Activated naive CD8-positive, alpha-beta T cell treated with anti-CD3 and anti-CD28 coated beads for 36 hours (primary cell): ENCODE results near the gene GATM. TPM values are rescaled to one million over a fixed set of nuclear protein-coding genes. Genes with fewer than 3 reads are reported as not detected.

Experiments used
- DNase-seq: peaks from one replicate; pipeline ENCODE4 v3.0.0; 2021
- H3K27ac Mint-ChIP-seq: one replicate; pipeline ENCODE4 v1.8.0; 2022; ENCODE audit warnings: mild to moderate bottlenecking, moderate library complexity, mixed read lengths
- H3K27me3 Mint-ChIP-seq: one replicate; pipeline ENCODE4 v1.8.0; 2022; ENCODE audit warnings: mild to moderate bottlenecking, mixed read lengths
- H3K36me3 Mint-ChIP-seq: one replicate; pipeline ENCODE4 v1.8.0; 2021; ENCODE audit warnings: mild to moderate bottlenecking, mixed read lengths
- H3K4me1 Mint-ChIP-seq: one replicate; pipeline ENCODE4 v1.8.0; 2021; ENCODE audit warnings: mixed read lengths
- H3K4me3 Mint-ChIP-seq: one replicate; pipeline ENCODE4 v1.8.0; 2022; ENCODE audit warnings: mild to moderate bottlenecking, moderate library complexity, mixed read lengths
- H3K9me3 Mint-ChIP-seq: one replicate; pipeline ENCODE4 v1.8.0; 2022; ENCODE audit warnings: mixed read lengths
- total RNA-seq, 2 experiments: library from RNA; stranded (reverse); gene quantifications; one replicate each; pipeline ENCODE4 v1.2.3, GENCODE V29; 2021

GATM gene
- total RNA-seq, 2 experiments from 2014 or later: 4.9 to 5.0 TPM

DNA sequence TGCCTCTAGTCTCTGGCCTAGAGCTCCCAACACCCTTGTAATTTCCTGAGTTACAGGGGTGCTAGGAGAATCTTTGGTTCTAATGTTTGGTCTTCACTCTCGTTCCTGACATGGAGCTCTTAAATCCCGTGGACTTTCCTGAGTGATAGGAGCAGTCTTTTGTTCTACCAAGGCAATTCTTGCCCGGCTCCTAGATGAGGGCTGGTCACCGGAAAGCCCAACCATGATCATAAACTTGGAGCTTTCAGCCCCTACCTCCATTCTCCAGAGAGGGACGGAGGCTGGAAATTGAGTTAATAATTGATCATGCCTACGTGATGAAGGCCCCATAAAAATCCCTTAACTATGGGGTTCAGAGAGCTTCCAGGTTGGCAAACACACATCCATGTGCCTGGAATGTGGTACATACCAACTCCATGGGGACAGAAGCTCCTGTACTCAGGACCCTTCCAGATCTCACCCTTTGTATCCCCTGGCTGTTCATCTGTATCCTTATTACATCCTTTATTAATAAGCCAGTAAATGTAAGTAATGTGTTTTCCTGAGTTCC lies 18.8 kb upstream of the GATM start:
- H3K9me3 Mint-ChIP-seq: no peaks in the 10 kb centered on the region
- no peaks in the 10 kb centered on the region for H3K36me3 Mint-ChIP-seq
- H3K4me1 Mint-ChIP-seq: peaks cover 14% of the 10 kb centered on the region
- no peak overlapping the region for H3K4me3 Mint-ChIP-seq
- H3K27ac Mint-ChIP-seq: no peak overlapping the region
- peaks cover 20% of the 10 kb centered on the region for H3K27me3 Mint-ChIP-seq
- no peak for DNase-seq

DNA sequence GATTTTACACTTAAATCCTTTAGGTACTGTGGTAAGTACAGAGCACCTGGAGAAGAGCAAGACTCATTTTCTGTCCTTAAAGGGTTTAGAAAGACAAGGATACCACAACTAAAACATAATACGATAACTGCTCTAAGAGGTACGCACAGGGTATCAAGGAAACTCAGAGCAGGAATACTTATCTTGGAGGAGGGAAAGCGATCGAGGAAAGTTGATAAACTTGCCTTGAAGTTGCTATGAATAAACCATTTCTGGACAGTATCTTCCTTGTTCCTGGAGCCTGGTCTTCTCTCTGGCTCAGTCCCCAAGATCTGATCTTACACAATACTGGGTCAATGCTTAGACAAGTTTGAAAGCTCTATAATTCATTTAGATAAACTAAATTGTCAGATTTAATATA lies 17.6 kb upstream of the GATM start:
- Mint-ChIP-seq H3K27ac (no peak overlapping the region), H3K27me3 (peaks cover 26% of the 10 kb centered on the region), H3K4me3 (no peak overlapping the region), H3K36me3 (no peaks in the 10 kb centered on the region), H3K4me1 (peaks cover 12% of the 10 kb centered on the region), H3K9me3 (no peaks in the 10 kb centered on the region)
- DNase-seq: no peak

DNA sequence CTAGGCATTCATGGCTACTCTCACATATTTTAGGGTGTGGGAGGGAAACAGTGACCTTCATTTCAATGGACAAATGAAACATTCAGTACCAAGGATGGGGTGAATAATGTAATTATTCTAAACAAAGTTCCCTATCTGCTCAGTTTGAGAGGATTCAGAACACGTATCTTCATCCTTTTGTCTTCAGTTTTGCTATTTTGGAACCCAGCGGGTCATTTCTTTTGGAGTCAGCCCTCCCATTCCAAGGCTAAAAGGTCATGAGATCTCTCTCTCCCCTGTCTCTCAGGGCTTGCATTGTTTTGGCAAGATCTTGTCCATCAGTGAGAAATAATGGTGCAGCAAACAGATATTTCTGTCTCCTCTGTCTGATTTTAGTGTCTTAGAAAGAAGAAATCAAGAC lies 16.3 kb upstream of the GATM start:
- H3K4me3 Mint-ChIP-seq: no peak overlapping the region
- H3K4me1 Mint-ChIP-seq: peaks cover 9% of the 10 kb centered on the region
- no peaks in the 10 kb centered on the region for H3K9me3 Mint-ChIP-seq
- peaks cover 29% of the 10 kb centered on the region for H3K27me3 Mint-ChIP-seq
- DNase-seq: no peak
- H3K27ac Mint-ChIP-seq: no peak overlapping the region
- no peaks in the 10 kb centered on the region for H3K36me3 Mint-ChIP-seq

DNA sequence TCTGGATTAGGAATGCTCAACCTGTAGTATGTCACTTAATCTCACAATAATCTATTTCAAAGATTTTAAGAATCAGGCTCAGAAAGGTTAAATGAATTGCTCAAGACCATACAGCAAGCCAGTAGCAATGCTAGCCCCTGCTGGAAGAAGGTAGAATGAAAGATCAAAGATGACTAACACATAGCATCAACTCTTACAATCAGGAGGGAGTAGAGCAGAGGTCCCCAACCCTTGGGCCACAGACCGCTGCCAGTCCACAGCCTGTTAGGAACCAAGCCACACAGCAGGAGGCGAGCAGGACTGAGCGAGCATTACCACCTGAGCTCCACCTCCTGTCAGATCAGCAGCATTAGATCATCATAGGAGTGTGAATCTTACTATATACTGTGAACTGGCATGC lies 15.5 kb upstream of the GATM start:
- Mint-ChIP-seq H3K4me3 (no peak overlapping the region), H3K9me3 (no peaks in the 10 kb centered on the region), H3K27me3 (peaks cover 29% of the 10 kb centered on the region), H3K36me3 (no peaks in the 10 kb centered on the region), H3K27ac (no peak overlapping the region), H3K4me1 (peaks cover 7% of the 10 kb centered on the region)
- no peak for DNase-seq

DNA sequence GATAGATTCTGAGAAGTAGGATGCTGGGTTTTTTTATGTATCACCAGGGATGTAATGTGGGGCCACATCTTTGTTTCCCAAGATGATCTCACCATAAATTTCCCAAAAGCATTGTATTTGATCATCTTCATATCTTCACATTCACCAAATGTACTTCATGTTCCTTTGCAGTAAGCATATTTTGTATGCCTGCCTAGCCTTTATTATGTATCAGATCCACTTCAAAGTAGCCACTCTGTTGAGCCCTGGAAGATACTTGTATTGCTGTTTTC lies 14.2 kb upstream of the GATM start:
- Mint-ChIP-seq H3K36me3 (no peaks in the 10 kb centered on the region), H3K9me3 (no peaks in the 10 kb centered on the region), H3K4me3 (no peak overlapping the region), H3K27me3 (peaks cover 39% of the 10 kb centered on the region), H3K27ac (no peak overlapping the region), H3K4me1 (peaks cover 7% of the 10 kb centered on the region)
- DNase-seq: no peak

DNA sequence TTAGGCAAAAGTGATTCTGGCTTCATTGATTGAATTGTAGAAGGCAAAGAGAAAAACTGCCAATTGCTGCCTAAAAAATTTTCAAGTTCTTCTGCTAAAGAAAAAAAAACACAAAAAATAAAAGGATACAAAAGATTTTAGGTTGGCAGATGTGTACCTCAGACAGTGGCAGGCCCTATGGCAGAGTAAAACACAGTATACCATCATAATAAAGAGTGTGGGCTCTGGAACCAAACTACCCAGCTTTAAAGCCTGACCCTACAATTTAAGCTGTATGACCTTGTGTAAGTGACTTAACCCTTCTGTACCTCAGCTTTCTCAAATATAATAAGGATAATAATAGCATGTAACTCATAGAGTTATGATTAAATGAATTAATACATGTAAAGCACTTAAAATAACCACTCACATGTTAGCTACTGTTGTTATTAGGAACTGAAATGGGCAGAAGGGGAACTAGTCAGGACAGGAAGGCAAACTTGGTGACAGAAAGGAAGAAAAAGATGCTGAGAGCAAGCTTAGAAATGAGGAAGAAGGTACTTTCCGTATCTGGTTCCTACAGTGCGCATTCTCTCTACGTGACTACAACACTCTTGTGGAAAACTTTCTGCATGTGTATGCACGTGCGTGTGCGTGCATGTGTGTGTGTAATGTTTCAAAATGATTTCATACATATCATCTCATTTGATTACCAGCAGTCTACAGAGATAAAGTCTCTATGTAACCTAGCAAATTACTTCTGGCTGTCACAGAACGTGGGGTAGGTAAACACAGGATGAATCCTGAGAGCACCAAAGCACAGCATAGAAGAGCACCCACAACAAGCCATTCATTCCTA lies 13.6 kb upstream of the GATM start:
- H3K27me3 Mint-ChIP-seq: peaks cover 44% of the 10 kb centered on the region
- H3K4me3 Mint-ChIP-seq: no peak overlapping the region
- no peaks in the 10 kb centered on the region for H3K36me3 Mint-ChIP-seq
- no peak for DNase-seq
- no peak overlapping the region for H3K27ac Mint-ChIP-seq
- no peaks in the 10 kb centered on the region for H3K9me3 Mint-ChIP-seq
- peaks cover 7% of the 10 kb centered on the region for H3K4me1 Mint-ChIP-seq

DNA sequence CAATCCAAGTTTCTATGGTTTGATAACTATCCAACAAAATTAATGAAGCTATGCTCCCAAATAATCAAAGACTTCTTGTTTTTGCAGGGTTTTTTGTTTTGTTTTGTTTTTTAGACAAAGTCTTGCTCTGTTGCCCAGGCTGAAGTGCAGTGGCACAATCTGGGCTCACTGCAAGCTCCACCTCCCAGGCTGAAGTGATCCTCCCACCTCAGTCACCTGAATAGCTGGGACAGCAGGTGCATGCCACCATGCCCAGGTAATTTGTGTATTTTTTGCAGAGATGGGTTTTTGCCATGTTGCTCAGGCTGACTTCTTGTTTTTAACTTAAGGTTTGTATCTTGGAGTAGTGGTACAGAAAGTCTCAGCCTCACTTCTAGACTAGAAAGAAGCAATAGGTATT lies 11.0 kb upstream of the GATM start:
- Mint-ChIP-seq H3K27ac (no peak overlapping the region), H3K4me1 (peaks cover 7% of the 10 kb centered on the region), H3K36me3 (no peaks in the 10 kb centered on the region), H3K4me3 (no peak overlapping the region), H3K9me3 (no peaks in the 10 kb centered on the region), H3K27me3 (peaks cover 42% of the 10 kb centered on the region)
- DNase-seq: no peak

DNA sequence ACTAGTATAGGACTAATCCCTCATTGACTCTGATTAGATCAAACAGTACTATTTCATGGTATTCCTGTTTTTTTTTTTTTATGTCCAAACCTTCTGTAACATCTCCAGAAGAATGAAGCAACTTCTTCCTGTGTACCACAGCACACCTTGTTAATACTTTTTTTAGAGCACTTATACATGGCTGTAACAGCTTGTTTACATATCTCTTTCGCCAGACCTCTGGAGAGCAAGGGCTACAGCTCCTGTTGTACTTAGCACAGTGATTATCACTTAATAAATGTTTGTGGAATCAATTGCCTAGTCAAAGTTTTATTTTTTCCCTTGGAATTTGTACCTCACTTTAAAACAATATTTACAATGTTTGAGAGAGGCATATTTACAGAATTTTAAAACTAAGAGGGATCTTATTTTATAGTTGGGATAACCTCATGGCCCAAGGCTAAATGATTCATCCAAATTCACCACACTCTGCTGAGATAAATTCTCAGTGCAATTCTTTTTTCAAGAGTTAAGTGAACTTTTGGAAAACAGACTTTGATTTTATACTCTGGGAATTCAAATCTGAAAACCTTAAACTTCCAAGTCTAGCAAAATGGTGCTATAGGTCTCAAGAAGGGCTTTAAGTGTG lies 9.2 kb upstream of the GATM start:
- no peak overlapping the region for H3K27ac Mint-ChIP-seq
- H3K27me3 Mint-ChIP-seq: peaks cover 31% of the 10 kb centered on the region
- no peaks in the 10 kb centered on the region for H3K9me3 Mint-ChIP-seq
- H3K36me3 Mint-ChIP-seq: no peaks in the 10 kb centered on the region
- no peak for DNase-seq
- H3K4me3 Mint-ChIP-seq: no peak overlapping the region
- peaks cover 6% of the 10 kb centered on the region for H3K4me1 Mint-ChIP-seq

DNA sequence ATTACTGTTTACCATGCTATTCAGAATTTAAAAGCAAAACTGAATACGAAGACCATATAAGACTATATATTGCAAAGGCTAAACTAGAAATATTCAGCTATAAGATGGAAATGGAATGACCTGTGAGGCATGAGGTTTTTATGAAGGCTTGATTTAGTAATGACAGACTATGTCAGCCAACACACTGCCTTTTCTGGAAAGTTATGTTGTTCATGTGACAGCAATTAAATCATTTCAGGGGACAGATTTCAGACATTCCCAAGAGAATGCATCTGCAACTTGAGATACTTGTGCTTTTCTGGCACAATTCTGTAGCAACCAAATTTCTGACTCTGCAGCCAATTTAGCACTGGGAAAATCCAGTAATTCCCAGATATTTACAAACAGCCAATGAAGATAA lies 8.6 kb upstream of the GATM start:
- H3K27me3 Mint-ChIP-seq: peaks cover 35% of the 10 kb centered on the region
- no peaks in the 10 kb centered on the region for H3K36me3 Mint-ChIP-seq
- no peak for DNase-seq
- no peak overlapping the region for H3K4me3 Mint-ChIP-seq
- peaks cover under 1% of the 10 kb centered on the region for H3K4me1 Mint-ChIP-seq
- no peak overlapping the region for H3K27ac Mint-ChIP-seq
- H3K9me3 Mint-ChIP-seq: no peaks in the 10 kb centered on the region

DNA sequence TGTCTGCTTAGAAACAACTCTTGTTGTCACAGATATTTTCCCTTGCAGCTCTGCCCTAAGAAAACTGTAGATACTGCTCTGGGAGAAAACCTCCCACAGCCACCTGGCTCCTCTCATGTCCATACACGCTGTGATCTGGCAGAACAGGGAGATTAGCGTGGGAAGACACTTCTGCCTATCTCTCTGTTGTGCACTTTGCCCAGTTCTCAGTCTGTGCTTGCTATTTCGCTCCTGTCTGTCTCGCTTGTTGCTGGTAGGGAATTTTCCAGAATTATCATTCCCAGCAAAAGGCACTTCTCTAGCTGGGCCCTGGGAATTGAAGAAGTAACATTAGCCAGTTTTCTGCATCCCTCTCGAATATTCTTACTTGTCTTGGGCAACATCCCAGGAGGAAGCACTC lies 8.1 kb upstream of the GATM start:
- DNase-seq: no peak
- H3K27me3 Mint-ChIP-seq: peaks cover 37% of the 10 kb centered on the region
- no peaks in the 10 kb centered on the region for H3K36me3 Mint-ChIP-seq

DNA sequence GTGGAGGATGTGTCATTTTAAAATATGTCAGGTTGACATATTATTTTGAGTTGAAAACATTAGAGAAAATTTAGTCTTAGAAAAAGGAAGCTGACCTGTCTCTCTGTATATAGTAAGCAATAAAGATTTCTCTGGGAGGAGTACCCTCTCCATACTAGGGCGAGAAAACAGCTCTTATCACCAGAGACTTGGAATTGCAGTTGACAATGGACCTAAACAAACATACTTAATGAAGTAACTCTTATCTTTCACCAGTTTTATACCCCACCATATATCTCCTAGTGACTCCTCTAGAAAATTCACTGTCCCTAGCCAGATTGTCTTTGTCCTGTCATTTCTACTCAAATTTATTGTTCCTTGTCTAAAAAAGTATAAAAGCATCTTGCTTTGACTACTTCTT lies 7.2 kb upstream of the GATM start:
- DNase-seq: no peak
- no peak overlapping the region for H3K4me3 Mint-ChIP-seq
- no peaks in the 10 kb centered on the region for H3K36me3 Mint-ChIP-seq
- H3K27ac Mint-ChIP-seq: no peak overlapping the region
- peaks cover 38% of the 10 kb centered on the region for H3K27me3 Mint-ChIP-seq
- H3K4me1 Mint-ChIP-seq: no peaks in the 10 kb centered on the region
- no peaks in the 10 kb centered on the region for H3K9me3 Mint-ChIP-seq

More for the DNA sequence above, 8.1 kb upstream of the GATM start:
- Mint-ChIP-seq H3K27ac (no peak overlapping the region), H3K9me3 (no peaks in the 10 kb centered on the region), H3K4me1 (no peaks in the 10 kb centered on the region), H3K4me3 (no peak overlapping the region)

DNA sequence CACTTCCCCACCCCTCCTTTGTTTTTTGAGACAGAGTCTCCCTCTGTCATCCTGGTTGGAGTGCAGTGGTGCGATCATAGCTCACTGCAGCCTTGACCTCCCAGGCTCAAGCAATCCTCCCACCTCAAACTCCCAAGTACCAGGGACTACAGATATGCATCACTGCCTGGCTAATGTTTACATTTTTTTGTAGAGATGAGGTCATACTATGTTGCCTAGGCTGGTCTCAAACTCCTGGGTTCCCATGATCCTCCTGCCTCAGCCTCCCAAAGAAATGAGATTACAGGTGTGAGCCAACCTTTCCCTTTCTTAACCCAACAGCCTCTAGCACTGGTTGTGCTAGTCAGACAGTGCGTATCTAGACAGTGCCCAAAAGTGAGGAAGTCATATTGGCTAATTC lies 6.4 kb upstream of the GATM start:
- H3K9me3 Mint-ChIP-seq: no peaks in the 10 kb centered on the region
- DNase-seq: no peak
- H3K4me3 Mint-ChIP-seq: no peak overlapping the region
- H3K27ac Mint-ChIP-seq: no peak overlapping the region
- H3K4me1 Mint-ChIP-seq: no peaks in the 10 kb centered on the region
- H3K36me3 Mint-ChIP-seq: no peaks in the 10 kb centered on the region
- H3K27me3 Mint-ChIP-seq: peaks cover 39% of the 10 kb centered on the region

DNA sequence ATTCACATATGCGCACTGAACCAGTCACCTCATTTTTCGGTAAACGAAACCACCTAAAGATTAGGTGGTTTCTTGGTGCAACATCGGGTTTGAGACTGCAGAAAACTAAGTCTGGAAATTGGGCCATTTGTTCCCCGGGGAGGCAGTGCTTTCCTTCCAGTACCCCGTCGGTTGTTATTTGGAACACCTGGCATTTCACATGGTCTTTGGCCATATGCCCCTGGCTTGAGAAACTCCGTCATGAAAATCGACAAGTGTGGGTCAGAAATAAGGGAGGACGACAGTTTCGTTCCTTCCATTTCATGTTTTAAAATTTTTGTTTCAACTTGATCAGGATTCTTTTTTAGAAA lies 544 bp upstream of the GATM start:
- peak overlapping the region; percentile 38 for H3K4me3 Mint-ChIP-seq
- peaks cover 61% of the 10 kb centered on the region for H3K27me3 Mint-ChIP-seq
- peaks cover 16% of the 10 kb centered on the region for H3K4me1 Mint-ChIP-seq
- no peaks in the 10 kb centered on the region for H3K9me3 Mint-ChIP-seq
- H3K27ac Mint-ChIP-seq: no peak overlapping the region
- no peak for DNase-seq
- H3K36me3 Mint-ChIP-seq: no peaks in the 10 kb centered on the region

DNA sequence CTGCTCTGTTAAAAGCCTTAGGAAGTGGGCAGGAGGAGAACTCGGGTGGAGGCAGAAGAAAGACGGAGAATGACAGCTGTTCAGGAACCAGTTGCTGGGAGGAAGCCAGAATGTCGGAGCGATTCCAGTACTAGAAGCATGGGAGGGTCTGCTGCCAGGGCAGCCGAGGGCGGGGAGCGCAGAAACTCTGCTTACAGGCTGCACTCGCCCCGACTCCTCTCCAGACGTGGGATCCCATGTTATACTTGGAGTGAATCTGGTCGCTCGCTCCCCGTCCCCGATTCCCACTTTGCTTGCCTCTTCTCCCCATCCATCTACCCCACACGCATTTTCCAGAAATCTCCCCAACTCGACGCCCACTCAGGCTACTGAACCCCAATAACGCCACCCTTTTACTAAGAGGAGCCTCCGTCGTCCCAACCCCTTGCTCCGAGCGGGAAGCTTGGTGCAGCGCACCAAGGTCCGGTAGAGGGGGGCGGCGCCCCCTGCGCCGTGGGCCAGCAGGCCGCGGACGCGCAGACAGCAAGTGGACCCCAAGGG lies 665 bp downstream of the GATM start:
- H3K9me3 Mint-ChIP-seq: no peaks in the 10 kb centered on the region
- H3K27ac Mint-ChIP-seq: no peak overlapping the region
- no peak for DNase-seq
- H3K4me3 Mint-ChIP-seq: peak overlapping the region; percentile 76
- H3K4me1 Mint-ChIP-seq: peaks cover 16% of the 10 kb centered on the region
- H3K27me3 Mint-ChIP-seq: peaks cover 61% of the 10 kb centered on the region
- peaks cover 2% of the 10 kb centered on the region for H3K36me3 Mint-ChIP-seq

DNA sequence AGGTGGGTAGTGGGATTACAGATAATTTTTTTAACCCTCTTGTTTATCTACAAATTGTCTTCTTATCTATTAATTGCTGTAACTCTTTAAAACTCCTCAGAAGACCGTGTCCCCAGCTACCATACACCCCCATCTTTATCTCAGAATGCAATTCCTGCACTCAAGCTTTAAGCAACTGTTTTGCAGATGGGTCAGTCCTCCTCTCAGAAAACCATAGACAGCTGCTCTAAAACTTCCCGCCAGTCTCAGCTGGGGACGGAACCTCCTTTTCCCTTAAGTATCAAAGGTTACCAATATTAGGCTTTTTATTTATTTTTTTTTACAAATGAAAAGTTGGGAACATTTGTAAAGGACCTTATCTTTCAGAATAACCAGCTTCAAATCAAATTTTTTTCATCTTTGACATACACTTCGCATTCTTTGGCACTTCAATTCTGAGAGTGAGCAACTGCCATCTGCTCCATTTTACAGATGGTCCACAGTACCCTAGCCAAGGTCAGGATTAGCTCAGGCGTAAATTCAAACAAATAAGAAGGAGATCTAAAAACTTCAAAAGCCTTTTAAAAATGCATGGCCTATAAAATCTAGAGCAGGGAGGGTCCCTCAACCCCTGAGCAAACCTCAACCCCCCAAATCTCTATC lies 1.3 kb downstream of the GATM start:
- H3K27me3 Mint-ChIP-seq: peaks cover 58% of the 10 kb centered on the region
- peaks cover 16% of the 10 kb centered on the region for H3K4me1 Mint-ChIP-seq
- H3K27ac Mint-ChIP-seq: no peak overlapping the region
- H3K36me3 Mint-ChIP-seq: peaks cover 2% of the 10 kb centered on the region
- no peaks in the 10 kb centered on the region for H3K9me3 Mint-ChIP-seq
- H3K4me3 Mint-ChIP-seq: peak overlapping the region; percentile 76
- DNase-seq: no peak
